GM21390 (cell line): ENCODE data around the gene KNDC1.

Experiments used
- ATAC-seq: cut with Tn5 transposase; IDR thresholded peaks from one replicate; pipeline ENCODE4 v1.9.1; 2021; ENCODE audit not compliant: unreplicated experiment

The KNDC1 gene

GRCh38 chr10:133204226-133205015, 44.4 kb downstream of the KNDC1 start:
- ATAC-seq: no peak

GRCh38 chr10:133205146-133205545, 45.1 kb downstream of the KNDC1 start:
- ATAC-seq: no peak

- no peak for ATAC-seq
Measured at GRCh38 chr10:133206356-133207040, 46.5 kb downstream of the KNDC1 start.

- ATAC-seq: no peak
Measured at GRCh38 chr10:133207041-133207600, 47.1 kb downstream of the KNDC1 start.

GRCh38 chr10:133207627-133208026, 47.6 kb downstream of the KNDC1 start:
- ATAC-seq: no peak

DNA sequence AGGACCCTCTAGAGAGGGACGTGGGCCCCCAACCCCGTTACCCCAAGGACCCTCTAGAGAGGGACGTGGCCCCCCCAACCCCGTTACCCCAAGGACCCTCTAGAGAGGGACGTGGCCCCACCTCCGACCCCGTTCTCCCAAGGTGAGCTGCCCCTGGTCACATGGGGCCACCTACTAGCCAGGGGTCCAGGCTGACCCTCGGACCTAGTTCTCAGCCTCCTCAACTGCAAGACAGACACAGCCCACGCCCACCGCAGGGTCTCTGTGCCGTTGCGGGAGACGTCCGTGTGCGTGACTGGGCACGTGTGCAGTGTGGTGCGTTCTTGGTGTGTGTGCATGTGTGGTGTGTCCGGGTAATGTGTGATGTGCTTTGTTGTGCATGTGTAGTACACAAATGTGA, 48.4 kb downstream of the KNDC1 start:
- ATAC-seq: no peak

GRCh38 chr10:133209117-133209516, 49.1 kb downstream of the KNDC1 start:
- no peak for ATAC-seq

DNA sequence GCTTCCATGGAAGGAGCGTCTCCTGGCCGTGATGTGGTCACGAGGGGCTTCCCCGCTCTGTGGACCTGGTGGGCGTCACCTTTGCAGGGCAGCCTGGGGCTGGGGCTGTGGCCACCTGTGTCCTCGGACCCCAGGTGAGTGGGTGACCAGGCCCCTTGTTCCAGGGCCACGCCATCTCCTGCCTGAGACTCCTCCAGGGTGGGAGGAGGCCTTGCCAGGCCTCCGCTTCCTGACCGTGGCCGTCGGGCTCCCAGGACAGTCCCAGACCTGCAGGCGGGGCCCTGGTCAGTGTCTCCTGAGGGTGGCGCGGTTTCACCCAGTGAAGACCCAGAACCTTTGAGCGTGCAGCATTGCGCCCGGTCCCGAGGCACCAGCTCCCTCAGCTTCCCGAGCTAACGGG, 49.6 kb downstream of the KNDC1 start:
- ATAC-seq: no peak

- no peak for ATAC-seq
Measured at GRCh38 chr10:133210398-133211140, 50.5 kb downstream of the KNDC1 start.

- ATAC-seq: no peak
Measured at GRCh38 chr10:133211141-133211830, 51.3 kb downstream of the KNDC1 start.

- ATAC-seq: no peak
Measured at GRCh38 chr10:133211959-133212852, 52.2 kb downstream of the KNDC1 start.

DNA sequence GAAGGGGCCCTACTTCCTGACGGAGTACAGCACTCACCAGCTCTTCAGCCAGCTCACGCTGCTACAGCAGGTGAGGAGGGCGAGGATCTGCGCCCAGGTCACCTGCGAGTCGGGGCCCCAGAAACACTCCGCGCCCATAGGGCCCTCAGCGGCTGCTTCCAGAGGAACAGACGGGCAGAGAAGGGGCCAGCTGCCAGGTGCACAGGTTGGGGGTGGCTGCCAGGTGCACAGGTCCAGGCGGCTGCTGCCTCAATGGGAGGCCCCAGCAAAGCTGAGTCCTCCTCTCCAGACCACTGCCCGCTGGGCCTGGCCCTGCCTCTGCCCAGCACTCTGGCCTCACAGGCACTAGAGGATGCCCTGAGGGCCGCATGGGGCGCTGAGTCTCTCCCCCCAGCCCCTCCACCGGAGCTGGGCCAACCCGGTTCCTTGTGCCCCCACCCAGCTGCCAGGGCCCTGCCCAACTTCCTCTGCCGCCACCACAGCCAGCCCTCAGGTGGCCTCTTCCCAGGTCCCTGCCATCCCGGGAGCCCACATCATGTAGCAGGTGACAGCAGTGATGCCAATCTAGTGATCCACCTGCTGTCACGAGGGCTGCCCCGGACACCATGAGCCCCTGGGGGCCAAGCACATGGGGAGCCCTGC, 53.0 kb downstream of the KNDC1 start:
- ATAC-seq: no peak

GRCh38 chr10:133213641-133214467, 53.8 kb downstream of the KNDC1 start:
- no peak for ATAC-seq

DNA sequence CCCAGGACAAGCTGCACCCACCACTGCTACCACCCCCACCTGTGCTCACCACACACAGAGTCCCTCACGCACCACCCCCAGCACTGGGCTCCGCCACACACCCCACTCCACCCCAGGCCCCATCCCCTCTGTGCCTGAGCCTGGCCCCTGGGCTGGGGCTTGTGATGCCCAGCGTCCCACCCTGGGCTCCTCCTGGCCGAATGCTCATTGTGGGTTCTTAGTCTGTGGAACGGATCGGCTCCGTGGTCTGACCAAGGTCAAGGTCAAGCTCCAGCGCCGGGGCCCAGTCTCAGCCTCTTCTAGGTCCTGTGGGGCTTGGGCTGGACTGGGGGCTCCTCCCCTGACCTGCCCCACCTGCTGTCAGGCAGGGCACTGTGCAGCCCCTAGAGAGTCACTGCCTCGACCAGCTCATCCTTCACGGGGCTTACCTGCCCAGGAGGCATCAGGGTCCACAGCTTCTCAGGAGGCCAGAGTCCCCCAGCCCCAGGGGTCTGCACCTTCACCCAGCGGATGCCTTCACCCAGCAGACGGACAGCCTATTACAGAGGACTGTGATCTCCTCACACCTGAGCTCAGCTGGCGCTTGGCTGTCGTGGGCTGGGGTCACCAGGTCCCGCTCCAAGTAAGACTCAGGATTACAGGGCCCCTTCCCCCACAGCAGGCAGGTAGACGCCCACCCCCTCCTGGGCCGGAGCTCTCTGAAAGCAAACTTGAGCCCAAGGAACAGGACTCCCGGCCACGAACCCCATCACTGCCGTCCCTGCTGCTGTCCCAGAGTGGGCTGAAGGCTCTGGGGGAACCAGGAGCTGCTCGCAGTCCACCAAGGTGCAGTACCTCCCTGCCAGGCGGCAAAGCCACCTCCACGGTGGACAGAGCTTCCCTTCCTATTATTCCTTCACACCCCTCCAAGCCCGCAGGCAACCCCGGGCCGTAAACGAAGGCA, 54.7 kb downstream of the KNDC1 start:
- ATAC-seq: no peak

DNA sequence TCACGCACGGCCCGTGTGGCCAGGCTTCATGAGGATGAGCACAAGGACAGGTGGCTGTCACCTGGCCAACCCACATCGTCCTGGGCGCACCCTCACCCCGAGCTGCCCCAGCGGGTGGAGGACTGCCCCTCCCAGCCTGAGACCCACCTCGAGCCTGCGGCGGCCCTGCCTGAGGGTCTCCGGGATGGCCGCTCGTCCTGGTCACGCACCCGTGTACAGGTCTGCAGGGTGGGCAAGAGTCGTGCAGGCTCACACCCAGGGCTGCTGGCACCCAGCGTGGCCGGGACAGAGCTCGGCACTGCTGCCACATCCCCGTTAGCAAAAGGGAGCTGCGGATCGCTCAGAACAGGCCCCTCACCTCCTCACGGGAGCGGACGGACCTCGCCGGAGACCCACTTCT, 55.6 kb downstream of the KNDC1 start:
- no peak for ATAC-seq

GRCh38 chr10:133216776-133217175, 56.8 kb downstream of the KNDC1 start:
- no peak for ATAC-seq

DNA sequence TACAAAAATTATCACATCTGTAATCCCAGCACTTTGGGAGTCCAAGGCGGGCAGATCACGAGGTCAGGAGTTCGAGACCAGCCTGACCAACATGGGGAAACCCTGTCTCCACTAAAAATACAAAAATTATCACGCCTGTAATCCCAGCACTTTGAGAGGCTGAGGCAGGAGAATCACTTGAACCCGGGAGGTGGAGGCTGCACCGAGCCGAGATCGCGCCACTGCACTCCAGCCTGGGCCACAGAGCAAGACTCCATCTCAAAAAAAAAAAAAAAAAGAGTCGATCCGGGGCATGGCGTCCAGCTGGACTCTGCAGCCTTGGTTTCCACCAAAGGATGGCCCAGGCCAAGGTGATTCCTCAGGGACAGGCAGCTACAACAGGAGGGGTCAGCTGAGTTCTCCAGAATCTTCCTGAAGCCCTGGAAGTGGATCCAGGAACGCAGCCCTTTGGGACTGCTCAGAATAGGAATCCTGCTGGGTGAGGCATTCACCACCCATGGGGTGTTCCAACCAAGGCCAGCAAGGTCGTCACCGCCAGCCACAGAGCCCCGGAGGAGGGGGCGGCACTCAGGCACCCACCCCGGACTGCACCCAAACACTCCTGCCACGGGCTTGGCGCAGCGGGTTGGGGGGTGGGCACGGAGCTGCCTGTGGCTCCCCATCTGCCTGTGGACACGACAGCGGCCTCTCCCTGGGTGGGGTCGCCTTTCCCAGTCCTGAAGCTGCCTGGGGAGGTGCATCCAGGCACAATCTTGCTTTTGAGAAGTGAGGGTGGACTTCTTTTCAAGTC, 58.0 kb downstream of the KNDC1 start:
- no peak for ATAC-seq
